Measurements from ENCODE around the gene NCOA5. TPM values are rescaled to one million over a fixed set of nuclear protein-coding genes. Genes with fewer than 3 reads are reported as not detected.

Gene NCOA5
- total RNA-seq, 6 donors from 2014 or later = 17.1 to 48.2 (median 30.2) TPM

DNA sequence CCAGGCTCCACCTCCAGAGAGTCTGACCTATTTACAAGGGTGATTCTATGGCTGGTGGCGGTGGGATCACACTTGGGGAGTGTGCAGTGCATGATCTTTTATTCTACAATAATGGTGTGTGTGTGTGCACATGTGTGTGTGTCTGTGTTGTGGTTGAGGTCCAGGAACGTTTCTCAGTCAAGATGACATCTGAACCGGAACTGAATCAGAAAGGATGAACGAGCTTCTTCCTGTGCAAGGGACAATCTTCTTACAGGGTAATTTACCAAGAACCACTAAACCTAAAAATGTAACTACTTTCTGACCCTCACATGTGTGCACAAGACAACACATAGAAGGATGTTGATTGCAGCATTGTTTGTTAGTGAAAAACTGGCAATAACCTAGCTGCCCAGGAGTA, 72.5 kb downstream of the NCOA5 start:
- WGBS, 2 donors = 59 to 62% methylated on average over 4 of the region's 4 CpGs
- Histone ChIP-seq H3K9me3 (no peaks in the 10 kb centered on the region), H3K4me3 (no peak overlapping the region), H3K27ac (no peak overlapping the region), H3K36me3 (no peaks in the 10 kb centered on the region), H3K4me1 (peaks cover 8 to 33% (median 23%) of the 10 kb centered on the region in 4 donors), H3K27me3 (peaks cover 0 to 23% (median 11%) of the 10 kb centered on the region in 4 donors)
- ATAC-seq (ENCODE audit: low FRiP score in 2 of 2) = no peak
- TF ChIP-seq POLR2A (IDR thresholded peaks at IDR 0.05) (no peak), POLR2AphosphoS5 (IDR thresholded peaks at IDR 0.05) (no peak), EP300 (IDR thresholded peaks at IDR 0.05) (no peak)
- TF ChIP-seq, protein P1, sequence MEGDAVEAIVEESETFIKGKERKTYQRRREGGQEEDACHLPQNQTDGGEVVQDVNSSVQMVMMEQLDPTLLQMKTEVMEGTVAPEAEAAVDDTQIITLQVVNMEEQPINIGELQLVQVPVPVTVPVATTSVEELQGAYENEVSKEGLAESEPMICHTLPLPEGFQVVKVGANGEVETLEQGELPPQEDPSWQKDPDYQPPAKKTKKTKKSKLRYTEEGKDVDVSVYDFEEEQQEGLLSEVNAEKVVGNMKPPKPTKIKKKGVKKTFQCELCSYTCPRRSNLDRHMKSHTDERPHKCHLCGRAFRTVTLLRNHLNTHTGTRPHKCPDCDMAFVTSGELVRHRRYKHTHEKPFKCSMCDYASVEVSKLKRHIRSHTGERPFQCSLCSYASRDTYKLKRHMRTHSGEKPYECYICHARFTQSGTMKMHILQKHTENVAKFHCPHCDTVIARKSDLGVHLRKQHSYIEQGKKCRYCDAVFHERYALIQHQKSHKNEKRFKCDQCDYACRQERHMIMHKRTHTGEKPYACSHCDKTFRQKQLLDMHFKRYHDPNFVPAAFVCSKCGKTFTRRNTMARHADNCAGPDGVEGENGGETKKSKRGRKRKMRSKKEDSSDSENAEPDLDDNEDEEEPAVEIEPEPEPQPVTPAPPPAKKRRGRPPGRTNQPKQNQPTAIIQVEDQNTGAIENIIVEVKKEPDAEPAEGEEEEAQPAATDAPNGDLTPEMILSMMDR (IDR thresholded peaks at IDR 0.05) = no peak
- no peak for DNase-seq

DNA sequence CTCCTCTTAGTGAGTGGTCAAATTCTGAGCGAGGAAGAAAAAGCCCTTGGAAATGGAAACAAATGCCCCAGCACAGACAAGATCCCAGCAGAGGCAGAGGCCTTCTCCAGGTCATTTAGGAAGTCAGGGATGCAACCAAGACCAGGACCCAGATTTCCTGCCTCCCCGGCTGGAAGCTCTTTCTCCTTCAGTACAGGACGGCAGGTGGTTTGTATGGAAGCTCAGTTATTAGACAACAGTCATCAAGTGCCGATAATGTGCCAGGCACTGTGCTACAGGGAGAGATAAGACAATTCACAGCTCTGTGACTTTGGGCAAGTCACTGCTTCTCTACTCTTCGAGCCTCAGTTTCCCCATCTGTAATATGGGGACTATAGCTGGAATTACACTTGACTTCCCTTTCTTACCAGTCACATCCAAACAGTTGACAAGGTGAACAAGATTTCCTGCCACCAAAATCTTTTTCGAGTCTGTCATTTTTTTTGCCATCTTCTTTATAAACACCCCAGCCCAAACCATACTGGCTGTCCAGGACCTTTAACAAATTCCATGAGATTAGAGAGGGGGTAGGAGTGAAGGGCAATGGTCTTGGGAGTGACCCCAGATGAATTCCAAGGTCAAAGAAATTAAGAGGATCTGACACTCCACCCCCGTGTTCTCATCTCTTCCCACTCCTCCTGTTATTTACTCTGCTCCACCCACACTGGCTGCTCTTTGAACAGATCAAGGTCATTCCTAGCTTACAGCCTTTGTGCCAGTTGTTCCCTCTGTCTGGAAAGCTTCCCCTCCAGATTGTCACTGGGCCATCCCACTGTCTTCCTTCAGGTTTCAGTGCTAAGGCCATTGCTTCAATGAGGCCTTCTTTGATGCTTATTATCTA, 75.0 kb downstream of the NCOA5 start:
- WGBS, 2 donors = 64 to 67% methylated on average over 7 of the region's 7 CpGs
- no peak for DNase-seq
- Histone ChIP-seq H3K36me3 (no peaks in the 10 kb centered on the region), H3K4me1 (peaks cover 7 to 30% (median 16%) of the 10 kb centered on the region in 4 donors), H3K27me3 (peaks cover 0 to 33% (median 17%) of the 10 kb centered on the region in 4 donors), H3K4me3 (peak overlapping the region in 1 of 4 donors; percentile 18), H3K9me3 (no peaks in the 10 kb centered on the region), H3K27ac (no peak overlapping the region)
- no peak for ATAC-seq (ENCODE audit: low FRiP score in 2 of 2)
- TF ChIP-seq POLR2A (IDR thresholded peaks at IDR 0.05) (no peak), POLR2AphosphoS5 (IDR thresholded peaks at IDR 0.05) (no peak), EP300 (IDR thresholded peaks at IDR 0.05) (no peak)
- TF ChIP-seq, protein P1 (IDR thresholded peaks at IDR 0.05) = no peak

DNA sequence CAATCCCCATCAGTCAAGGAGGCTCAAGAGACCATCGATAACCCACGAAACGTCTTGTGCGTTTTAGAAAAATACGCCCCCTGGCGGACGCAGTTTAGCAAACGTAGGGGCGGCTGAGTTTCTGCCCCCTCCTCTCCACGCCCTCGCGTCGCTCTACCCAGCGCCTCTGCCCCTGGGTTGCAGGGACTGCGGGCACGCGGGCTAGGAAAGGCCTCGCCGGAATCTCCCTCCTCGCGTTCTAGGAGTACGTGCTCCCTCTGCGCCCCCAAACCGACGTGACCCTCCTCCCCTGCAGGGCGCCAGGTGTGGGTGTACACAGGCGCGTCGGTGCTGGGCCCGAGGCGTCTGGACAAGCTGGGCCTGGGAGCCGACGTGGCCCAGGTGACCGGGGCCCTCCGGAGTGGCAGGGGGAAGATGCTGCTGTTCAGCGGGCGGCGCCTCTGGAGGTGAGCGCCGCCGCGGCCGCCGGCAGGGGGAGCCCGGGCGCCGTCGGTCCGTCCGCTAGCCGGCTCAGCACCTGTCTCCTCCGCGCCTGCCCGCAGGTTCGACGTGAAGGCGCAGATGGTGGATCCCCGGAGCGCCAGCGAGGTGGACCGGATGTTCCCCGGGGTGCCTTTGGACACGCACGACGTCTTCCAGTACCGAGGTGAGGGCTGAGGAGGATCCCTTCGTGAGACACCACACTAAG, 75.8 kb downstream of the NCOA5 start:
- ATAC-seq (ENCODE audit: low FRiP score in 2 of 2) = peak; percentile 48 to 79

DNA sequence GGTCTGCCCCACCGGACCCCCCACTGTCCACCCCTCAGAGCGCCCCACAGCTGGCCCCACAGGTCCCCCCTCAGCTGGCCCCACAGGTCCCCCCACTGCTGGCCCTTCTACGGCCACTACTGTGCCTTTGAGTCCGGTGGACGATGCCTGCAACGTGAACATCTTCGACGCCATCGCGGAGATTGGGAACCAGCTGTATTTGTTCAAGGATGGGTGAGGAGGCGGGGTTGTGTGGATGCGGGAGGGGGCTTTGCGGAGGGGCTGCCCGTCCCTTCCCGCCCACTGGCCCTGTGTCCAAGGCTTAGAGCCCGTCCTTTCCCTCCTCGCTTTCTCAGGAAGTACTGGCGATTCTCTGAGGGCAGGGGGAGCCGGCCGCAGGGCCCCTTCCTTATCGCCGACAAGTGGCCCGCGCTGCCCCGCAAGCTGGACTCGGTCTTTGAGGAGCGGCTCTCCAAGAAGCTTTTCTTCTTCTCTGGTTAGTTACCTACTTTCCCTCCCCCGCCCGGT, 76.4 kb downstream of the NCOA5 start:
- no peaks in the 10 kb centered on the region for H3K36me3 ChIP-seq
- peak overlapping the region in 1 of 4 donors; percentile 18 for H3K4me3 ChIP-seq
- peaks cover 0 to 33% (median 18%) of the 10 kb centered on the region in 4 donors for H3K27me3 ChIP-seq
- TF ChIP-seq, protein P1 (IDR thresholded peaks at IDR 0.05) = no peak
- TF ChIP-seq POLR2A (IDR thresholded peaks at IDR 0.05) = no peak
- TF ChIP-seq EP300 (IDR thresholded peaks at IDR 0.05) = no peak
- H3K9me3 ChIP-seq = no peaks in the 10 kb centered on the region
- H3K27ac ChIP-seq = peak overlapping the region in 1 of 4 donors; percentile 26
- peaks cover 9 to 38% (median 18%) of the 10 kb centered on the region in 4 donors for H3K4me1 ChIP-seq
- ATAC-seq (ENCODE audit: low FRiP score in 2 of 2) (no peak), DNase-seq (peak in 1 of 2 donors; percentile 77)
- WGBS, 2 donors = 1 to 23% methylated on average over 14 to 28 of the region's 29 CpGs

More for the DNA sequence above, 75.8 kb downstream of the NCOA5 start:
- TF ChIP-seq POLR2AphosphoS5 (IDR thresholded peaks at IDR 0.05) = no peak
- TF ChIP-seq, protein P1 (IDR thresholded peaks at IDR 0.05) = peak; percentile 65 to 94 (median 89)
- Histone ChIP-seq H3K4me3 (peak overlapping the region in 3 of 4 donors; percentile 14 to 18 (median 15)), H3K27me3 (peaks cover 0 to 33% (median 18%) of the 10 kb centered on the region in 4 donors), H3K9me3 (no peaks in the 10 kb centered on the region), H3K4me1 (peaks cover 7 to 32% (median 16%) of the 10 kb centered on the region in 4 donors), H3K36me3 (no peaks in the 10 kb centered on the region), H3K27ac (no peak overlapping the region)
- WGBS, 2 donors = 0 to 3% methylated on average over 15 to 32 of the region's 67 CpGs
- peak; percentile 67 to 94 for DNase-seq
